ENCODE results near the gene SIX3.

Gene SIX3

DNA sequence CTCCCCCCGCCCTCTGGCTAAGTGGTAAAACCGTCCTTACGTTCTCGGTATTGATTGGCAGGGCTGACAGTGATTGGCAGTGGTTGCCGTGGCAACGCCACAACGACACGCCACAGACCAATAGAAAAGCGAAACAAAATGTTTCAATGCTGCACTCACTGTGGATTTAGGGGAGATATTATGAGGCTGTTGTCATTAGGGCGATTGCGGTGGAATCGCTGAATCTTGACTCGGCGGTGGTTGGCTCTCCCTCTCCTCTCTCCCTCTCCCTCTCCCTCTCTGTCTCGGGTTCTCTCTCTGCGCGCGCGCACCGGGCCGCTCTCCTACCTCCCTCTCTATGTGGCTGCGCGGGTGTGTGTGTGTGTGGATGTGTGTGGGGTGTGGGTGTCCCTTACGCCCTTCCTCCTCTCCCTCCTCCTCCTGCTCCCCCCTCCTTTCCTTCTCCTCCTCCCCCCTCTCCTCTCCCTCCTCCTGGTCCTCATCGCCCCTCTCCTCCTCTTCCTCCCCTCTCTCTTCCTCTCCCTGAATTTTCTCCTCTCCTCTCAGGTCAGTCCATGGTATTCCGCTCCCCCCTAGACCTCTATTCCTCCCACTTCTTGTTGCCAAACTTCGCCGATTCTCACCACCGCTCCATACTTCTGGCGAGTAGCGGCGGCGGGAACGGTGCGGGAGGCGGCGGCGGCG is at the start of gene SIX3:
SIX3 (plus strand) TSS at position 152 of the 684 bp plus-strand sequence; CDS start at position 555, 403 bp downstream.
- peak; percentile 58 for DNase-seq (ENCODE audit: low spot score)

DNA sequence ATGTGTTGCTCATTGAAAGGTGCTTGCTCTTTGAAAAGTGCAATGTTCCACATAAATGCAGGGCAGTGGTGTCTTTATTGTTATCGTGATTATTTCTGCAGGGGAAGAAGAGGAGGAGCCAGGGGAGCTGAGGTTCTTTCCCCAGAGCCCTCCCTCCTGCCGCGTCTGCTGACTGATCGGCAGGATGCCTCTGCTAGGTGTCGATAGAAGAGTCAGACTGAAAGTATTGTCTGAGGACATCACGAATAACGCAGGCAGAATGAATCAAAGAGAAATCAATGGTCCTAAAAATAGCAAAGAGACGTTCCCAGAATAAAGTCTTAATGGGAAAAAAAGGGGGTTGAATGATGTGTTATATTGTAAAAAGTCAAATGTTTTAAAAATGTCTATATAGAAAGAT is 47.4 kb upstream of the SIX3 start:
- no peak for DNase-seq (ENCODE audit: low spot score)

DNA sequence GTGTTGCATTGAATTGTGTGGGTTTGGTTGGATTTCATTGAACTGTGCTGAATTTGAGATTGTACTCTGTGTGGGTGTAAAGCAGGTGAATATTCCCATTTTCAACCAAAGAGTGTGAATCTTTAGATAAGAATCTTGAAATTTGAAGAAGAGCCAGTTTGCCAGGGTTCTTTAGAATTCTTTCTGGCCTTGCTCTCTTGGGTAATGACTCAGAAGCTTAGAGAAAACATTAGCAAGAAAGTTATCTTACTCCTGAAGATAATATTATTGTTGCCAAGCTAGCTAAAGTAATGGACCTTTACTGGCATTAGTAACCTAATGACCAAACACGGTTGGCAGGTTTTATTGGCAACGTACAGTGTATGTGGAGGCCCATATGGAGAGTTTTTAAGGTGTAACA is 46.4 kb upstream of the SIX3 start:
- DNase-seq (ENCODE audit: low spot score): no peak

DNA sequence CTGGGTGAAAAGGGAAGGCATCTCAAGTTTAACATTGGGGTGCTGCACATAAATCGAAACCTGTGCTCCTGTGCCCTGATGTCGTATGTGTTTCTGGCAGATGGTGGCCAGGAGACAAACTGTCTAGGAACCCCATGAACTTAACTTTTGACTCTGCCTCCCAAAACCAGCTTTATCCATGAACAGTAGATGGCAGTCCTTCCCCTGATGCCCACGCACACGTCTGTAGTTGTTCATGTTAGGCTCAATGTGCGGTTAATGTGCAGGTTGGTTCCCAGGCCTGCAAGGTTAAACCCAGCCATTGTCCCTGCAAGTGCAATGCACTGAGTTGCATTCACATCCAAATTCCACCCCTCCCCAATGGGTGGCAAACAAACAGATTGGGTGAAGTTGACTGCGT is 44.1 kb upstream of the SIX3 start:
- no peak for DNase-seq (ENCODE audit: low spot score)

DNA sequence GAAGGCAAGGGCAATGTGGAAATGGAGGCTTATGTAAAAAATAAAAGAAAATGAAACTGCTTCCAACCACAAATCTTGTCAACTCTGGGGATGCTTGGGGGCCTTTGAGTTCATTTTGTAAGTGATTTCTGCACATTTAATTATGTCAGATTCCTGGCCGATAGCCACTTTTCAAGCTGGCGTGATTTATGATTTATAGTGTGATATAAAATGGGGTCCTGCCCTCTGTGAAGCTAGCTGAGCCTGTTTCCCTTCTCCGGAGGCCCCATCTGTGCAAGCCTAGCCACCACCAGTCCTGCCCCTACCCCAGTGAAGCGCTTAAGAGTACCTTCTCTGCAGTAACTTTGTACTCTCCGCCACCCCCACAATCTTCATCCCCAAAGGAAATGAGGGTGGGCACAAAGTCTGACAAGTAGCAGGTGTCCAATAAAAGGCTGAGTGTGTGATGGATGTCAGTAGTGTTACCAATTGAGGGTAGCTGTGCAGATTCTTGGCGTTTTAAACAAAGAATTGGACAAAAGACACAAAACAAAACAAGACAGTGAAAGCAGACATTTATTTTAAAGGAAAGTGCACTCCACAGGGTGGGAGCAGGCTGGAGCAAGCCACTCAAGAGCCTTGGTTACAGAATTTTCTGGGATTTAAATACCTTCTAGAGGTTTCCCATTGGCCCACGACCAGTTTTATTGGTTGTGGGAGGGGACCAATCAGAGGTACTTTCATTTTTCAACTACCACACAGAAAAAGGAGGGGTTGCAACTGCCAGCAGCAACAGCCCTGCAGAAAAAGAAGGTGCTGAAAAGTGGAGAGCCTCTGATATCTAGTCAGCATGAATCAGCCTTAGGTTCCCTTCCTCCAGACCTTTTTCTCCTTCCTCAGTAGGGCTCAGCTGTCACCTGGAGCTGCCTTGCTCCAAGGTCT is 39.0 kb upstream of the SIX3 start:
- DNase-seq (ENCODE audit: low spot score): no peak

DNA sequence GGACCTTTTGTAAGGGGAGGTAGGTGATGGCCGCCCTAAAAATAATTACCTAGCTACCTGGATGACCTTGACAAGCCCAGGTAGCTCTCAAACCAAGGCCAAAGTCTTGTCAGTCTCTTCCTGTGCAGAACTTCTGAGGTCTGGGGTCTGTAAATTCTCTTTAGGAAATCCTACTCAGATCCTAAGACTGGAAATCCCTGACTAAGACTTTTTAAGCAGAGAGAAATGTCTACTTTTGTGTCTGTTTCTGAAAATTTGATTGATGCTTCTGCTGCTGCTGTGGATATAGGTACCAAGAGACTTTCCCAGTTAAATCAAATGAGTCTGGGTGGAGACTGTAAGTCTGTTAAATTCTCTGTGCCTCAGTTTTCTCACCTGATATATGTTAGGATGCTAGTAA is 36.9 kb upstream of the SIX3 start:
- DNase-seq (ENCODE audit: low spot score): no peak

DNA sequence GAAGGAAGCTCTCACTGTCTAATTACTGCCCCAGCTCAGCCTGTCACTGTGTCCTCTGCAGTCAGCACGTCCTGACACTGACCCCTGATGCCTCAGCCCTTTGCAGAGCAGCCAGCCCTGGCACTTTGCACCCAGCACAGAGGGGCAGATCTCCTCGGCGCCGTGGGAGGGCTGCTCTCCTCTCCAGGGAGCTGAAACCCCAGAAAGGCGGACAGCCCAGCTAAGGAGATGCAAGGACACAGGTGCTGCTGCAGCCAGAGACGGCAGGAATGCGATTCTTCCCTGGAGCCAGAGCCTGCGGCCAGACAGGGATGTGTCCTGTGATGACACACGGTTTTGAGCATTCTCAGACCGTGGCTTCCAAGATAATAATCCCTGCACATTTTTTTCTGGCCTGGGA is 34.5 kb upstream of the SIX3 start:
- DNase-seq (ENCODE audit: low spot score): no peak

DNA sequence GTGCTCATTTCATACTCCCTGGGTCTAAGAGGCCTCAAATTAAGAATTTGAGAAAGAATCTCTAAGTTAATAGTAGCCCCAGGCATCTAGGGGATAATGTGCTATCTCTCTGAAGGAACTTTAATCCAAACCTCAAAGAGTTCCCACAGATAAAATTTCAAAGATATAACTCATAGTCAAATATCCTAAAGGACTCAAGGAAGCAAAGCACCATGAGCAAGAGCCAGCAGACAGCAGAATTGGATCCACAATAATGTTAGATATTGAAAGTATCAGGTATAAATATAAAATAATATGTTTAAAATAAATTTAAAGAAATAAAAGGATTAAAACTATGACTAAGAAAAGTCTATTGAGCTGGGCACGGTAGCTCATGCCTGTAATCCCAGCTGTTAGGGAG is 31.7 kb upstream of the SIX3 start:
- DNase-seq (ENCODE audit: low spot score): no peak

DNA sequence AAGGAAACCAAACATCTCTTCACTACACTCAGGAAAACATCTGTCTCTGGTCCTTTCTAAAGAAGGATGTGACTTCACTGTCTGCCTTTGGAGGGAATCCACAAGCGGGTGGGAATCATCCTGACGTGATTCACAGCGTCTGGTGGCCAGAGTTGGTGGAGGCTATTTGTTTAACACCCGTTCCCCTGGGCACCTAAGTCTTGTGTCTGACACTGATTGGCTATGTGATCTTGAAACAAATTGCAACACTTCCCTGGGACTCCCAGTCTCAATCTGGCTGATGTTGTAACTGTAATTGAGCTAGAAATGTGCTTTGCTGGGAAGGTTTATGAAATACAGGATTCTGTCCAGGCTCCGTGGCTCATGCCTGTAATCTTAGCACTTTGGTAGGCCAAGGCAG is 28.8 kb upstream of the SIX3 start:
- DNase-seq (ENCODE audit: low spot score): no peak

DNA sequence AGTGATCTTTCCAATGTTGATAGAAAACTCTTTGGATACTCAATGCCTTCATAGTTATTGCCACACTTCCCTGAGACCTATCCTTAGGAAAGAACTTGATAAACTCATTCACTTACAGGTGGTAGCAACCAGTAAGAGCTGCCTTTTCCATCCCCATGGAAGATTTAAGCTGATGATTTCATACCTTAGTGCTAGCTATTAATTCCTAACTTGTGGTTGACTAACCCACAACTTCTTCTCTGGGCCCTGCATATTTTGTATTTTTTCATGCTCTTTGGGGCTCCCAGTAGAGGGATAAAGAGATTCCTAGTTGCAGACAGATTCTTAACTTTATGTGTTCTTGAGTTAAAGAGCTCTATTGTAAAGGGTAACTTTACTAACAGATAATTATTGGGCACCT is 25.2 kb upstream of the SIX3 start:
- DNase-seq (ENCODE audit: low spot score): no peak

DNA sequence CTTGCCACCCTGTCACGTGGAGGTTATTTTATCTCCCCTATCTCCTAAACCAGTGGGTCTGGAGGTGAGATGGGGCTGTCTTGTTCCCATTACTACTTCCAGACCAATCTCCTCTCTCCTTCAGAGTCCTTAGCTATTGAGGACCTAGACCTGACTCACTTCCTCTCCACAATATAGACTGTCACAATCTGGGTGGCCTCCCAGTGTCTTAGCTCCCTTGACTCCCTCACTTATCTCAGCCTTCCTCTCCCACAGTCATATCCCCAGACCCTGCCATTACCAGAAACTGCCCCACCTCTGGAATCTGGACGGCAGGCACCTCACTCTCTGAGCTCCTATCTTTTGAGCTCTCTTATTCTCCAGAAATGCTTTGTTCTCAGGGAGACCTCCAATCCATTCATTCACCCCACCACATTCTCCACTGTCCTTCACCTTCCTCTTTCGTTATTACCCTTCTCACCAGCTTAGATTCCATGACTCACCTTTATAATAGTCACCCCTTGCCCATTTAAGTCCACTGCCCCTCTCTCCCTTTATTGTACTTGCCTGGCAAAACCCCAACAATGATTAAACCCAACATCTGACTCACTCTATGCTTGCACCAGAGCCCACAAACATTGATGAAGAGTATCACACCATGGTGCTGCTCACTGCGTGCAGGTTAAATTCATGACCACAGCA is 23.3 kb upstream of the SIX3 start:
- no peak for DNase-seq (ENCODE audit: low spot score)

DNA sequence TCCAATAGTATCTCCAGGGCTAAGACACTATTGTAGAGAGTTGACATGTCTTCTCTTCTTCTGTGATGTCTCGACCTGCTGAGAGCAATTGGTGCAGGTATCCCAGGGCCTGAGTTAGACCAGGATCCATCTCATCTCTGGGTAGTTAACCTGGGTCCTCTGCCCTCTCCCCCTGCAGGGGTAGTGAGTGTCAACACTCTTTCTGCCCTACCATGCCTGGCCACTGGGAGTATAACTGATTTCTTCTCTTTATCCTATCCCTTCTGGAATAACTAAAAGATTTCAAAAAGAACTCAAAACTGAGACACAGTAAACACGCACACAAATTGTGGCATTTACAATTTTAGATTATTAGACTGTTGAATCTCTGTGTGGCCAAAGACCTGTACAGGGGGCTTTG is 20.8 kb upstream of the SIX3 start:
- no peak for DNase-seq (ENCODE audit: low spot score)

DNA sequence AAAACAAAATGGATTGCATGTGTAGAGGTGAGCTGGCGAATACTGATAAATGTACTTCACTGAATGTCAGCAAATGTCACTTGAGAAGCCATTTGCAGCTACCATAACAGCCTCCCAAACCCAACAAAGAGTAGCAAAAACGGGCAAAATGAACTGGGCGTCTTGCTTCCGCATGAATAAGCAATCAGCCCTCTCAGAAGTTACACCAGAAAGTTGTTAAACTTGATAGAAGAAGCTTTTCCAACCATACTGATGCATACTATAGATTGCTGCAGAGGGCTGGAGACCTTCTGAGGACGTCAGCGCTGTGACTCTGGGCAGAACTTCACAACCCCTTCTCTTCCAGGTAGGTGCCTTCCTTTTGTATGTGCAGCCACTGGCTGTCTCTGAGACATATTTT is 18.7 kb upstream of the SIX3 start:
- no peak for DNase-seq (ENCODE audit: low spot score)

DNA sequence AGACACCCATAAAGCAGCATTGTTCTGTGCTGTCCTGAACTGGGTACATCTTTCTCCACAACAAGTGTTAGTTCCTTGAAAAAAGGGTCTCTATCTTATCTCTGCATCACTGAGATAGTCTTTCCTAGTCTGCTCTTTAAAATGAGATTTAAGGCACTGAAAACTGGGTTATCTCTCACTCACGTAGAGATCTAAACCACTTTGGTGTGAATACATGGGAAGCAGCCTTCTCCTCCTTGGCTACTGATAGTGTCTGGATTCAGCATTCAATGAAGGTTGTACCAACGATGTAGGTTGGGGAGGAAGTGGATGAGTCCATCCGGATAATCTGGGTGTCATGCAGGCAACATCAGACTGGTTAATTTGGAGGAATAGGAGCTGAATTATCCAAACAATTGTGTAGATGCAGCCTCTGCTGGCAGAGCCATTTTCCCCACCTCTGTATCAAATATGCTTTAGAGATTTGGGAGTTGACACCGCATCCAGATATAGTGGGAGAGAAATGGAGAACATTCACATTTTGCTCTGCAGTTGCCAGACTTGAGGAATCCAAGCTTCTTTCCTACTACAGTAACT is 15.9 kb upstream of the SIX3 start:
- no peak for DNase-seq (ENCODE audit: low spot score)

DNA sequence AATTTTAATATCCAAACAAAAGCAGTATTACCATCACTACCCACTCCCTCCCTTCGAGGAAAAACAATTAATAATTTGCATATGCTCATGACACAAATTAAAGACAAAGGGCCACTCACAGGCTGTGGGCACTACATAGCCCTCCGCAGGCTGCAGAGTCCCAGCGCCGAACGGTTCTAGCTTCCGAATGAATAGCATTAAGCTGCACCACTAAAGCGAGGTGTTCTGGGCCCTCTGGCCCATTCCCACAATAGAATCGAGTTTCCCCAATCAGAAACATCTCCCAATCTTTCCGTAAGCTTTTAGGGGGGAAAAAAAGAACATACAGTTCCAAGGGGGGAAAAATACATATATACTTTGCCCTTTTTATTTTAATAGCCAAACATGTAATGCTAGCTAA is 14.5 kb upstream of the SIX3 start:
- no peak for DNase-seq (ENCODE audit: low spot score)

DNA sequence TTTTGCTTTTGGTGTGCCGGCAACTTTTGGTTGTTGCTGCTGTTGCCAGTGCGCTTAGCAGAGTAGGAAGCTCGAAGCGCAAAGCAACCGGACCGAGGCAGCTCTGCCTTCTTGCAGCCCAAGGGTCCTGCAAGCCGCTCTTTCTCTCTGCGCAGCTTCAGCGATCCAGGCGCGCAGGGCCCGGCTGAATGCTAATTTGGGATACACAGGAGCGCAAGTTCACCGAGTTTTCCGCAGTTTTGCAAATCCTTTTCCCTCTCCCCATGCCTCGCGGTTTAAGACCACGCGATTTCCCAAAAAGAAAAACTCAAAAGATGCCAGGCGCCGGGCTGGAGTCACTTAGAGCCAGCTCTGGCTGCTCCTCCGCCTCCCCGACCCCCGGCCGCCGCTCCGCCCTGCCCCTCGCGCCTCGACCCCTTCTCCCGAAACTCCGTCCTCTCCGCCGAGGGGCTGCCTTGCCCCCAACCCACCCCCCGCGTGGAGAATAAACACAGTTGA is 13.5 kb upstream of the SIX3 start:
- no peak for DNase-seq (ENCODE audit: low spot score)

DNA sequence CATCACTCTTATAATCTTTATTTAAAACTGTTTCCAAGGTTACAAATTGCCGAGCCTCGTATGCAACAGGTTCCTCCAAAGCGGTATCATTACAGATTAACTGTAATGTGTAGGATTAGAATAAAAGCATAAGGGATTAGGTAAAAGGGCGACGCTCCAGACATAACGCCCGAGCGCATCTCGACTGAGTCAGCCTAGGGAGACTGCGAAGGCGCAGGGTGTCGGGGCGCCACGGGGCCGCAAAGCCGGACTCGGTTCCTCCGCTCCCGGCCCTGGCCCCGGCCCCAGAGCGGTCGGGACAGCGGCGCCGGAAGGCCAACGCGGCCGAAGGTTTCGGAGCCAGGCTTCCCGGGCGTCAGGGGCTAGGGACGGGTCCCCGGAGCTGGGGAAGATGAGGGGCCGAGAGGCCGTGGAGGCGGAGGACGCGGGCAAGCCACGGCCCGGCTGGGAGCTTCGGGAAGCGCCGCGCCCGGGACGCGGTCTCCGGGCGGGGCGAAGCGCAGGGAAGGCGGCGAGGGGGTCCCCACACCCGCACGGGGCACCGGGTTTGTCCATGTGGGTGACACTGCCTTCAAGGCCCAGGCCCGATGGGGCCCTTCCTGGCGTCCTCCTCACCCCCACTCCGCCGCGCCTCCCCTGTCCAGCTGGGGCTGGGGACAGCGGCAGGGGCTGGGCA is 12.9 kb upstream of the SIX3 start:
- DNase-seq (ENCODE audit: low spot score): no peak

DNA sequence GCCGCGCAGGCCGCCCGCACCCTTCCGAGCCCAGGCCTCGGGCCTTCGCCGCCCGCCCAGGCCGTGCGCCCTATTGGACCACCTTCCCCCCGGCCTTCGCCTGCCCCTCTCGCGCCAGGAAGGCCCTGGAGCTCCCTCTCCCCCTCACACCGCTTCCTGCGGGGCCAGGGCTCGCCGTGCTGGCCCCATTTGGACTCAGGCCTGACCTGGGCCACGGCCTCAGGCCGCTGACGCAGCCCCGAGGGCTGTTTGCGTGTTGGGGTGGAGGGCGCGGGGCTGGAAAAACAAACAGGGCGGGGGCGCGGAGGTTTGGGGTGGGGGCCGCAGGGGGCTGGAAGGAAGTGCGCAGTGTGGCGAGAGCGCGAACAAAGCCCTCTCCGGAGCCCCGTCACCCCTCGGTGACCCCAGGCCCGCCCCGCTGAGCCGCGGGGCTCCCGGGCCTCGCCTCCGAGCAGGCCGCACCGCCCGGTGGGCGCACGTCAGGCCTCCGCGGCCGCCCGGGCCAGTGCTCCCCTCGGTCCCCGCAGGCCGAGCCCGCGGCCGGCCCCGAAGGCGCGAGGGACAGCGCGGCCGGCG is 12.3 kb upstream of the SIX3 start:
- DNase-seq (ENCODE audit: low spot score): no peak

DNA sequence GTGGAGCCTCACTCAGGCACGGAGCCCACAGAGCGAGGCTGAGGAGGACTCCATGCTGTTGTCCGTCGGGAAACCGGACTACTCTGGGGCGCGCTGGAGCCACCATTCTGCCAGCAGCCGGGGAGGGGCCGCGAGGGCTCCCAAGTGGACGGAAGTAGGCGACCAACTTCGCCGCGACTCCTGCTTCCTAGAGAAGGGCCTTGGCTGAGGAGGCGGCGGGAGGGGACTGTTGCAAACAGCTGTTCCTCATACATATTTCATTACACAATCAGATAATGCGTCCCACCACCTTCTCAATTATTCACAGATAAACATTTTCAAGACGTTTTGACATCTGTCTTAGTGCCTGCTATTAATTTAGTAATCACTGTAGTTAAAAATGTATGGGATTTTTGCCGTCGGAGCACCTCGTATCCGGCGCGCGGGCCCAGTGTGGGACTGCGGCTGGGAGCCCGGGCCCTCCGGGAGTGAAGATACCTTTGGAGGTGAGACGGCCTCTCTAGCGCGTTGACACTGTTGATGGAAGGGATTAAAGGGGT is 11.7 kb upstream of the SIX3 start:
- DNase-seq (ENCODE audit: low spot score): no peak

DNA sequence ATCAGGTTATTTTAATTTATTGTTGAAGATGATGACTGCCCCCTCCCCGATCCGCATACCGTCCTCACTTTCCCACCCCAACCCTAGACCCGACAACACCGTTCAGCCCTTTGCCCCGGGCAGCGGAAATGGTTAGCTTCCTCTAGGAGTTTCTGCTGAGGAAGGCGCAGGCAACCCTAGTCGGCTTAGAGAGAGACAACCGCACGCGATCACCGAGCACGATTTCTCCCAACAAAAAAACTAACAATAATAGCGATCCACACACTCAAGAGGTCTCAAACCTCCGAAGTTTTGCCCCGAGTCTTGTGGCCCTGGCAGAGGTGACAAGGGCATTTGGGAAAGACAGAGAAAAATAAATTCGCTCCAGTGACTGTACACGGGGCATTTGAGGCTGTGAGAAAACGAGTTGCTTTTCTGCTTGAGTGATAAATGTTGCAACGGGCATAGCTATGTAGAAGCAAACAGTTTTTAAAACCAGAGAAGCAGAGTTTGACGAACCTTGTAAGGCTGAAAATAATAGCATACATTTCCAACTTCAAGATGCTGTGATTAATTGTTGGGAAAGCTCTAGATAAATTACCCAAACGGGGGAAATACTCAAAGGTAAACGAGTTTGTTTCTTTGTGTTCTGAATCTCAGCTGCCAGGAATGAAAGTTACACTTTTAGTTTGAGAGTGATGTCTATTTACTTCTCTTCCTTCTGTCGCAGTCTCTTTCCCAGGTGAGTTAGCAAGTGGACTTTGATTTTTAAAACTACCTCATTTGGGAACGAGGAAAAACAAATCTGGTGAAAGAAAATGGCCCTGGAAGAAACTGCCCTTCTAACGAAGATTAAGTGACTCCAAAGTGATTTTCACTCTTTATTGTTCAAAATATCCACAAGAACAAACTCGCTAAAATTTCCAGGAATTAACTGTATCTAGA is 11.0 kb upstream of the SIX3 start:
- no peak for DNase-seq (ENCODE audit: low spot score)

All from D341Med (cell line).